HG03196 (cell line): Measurements from ENCODE around the gene AP3D1.

Experiments
- ATAC-seq: cut with Tn5 transposase; IDR thresholded peaks from one replicate; pipeline ENCODE4 v1.9.1; 2021; ENCODE audit not compliant: unreplicated experiment

The AP3D1 gene

DNA sequence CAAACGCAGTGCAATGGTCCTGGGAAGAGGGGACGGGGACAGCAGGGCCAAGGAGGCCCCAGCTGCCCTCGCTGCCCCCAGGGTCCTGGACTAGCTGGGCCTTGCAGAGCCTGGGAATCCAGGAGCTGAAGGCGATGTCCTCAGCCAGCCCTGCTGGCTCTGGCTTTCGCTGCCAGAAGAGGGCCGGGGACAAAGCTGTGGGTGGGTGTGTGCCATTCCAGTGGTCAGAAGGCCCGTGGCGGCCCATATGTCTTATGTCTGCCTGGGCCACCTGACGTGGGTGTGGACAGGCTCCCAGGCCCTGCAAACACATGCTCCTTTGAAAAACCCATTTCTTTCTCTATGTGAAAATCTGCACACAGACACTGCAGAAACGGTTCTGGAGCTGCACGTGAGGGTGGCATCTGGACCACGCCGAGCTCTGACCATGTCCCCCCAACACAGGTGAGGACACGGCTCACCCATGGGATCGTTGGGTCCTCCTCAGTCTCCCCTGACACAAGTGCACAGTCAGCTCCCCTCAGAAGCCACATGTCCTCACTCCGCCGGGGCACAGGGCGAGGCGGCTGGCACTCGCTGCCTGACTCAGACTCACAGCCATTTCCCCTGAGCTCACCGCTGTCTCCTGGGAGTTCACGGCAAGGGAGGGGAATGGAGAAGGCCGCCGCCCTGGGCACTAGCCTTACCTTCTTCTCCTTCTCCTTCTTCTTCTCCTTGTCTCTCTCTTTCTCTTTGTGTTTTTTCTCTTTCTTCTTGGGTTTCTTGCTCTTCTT lies 37.7 kb downstream of the AP3D1 start:
- ATAC-seq = no peak

DNA sequence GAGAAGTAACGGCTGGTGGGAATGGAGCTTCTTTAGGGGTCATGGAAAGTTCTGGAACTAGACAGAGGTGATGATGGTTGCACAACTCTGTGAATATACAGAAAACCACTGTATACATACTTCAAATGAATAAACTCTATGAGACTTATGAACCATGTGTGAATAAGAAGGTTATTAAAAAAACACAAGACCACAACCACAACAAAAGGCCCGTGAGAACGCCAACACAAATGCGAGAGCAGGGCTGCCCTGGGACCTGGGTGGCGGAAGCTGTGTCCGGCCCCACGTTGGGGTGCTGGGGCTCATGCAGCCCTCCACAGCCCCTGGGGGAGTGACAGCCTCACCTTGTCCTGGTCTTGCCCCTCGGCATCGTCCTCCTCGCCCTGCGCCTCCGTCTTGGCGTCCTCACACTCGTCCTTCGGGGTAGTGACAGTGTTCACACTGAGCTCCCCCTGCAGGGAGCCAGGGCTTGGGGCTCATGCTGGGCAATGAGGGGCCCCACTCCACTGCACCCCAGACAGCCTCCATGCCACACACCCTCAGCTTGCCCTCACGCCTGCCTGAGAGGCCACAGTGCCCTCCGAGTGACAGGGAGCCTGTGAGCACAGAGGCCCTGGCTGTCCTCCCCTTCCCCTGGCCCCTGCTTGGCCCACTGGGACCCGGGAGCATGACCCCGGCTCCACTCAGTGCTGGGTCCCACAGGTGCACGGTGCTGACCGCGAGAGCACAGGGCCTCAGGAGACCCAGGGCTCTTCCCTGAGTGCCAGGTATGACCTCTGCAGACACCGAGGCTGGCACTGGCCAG lies 38.6 kb downstream of the AP3D1 start:
- no peak for ATAC-seq

DNA sequence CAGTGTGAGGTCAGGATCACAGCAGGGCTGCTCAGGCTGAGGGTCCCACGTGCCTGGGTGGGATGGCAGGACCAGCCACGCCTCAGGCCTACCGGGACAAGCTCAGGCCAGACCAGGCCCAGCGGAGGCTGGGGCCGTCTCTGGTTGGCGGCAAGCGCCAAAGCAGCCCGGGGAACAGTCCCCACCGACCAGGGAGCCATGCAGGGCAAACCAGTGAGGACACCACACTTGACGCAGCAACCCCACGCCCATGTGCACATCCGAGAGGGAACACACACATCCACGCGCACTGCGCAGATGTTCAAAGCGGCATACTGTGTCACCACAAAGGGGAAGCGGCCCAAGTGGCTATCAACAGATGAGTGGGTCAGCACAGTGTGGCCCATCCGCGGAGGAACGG lies 39.5 kb downstream of the AP3D1 start:
- ATAC-seq = no peak

DNA sequence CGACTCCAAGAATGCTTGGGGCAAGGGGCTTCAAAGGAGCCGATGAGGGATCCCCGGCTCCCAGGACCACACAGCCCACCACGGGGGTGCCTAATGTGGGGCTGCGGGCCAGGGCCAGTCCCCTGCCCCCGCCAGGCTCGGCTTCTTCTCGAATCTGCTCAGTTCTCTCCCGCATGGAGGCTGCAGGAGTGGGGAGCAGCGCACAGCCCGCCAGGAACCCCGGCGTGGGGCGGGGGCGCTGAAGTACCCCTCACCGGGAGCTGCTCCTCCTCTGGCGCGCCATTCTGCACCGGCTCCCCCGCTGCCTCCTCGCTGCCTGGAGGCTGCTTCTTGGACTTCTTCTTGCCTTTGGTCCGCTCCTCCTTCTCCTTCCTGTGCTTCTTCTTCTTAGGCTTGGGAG lies 39.9 kb downstream of the AP3D1 start:
- no peak for ATAC-seq

DNA sequence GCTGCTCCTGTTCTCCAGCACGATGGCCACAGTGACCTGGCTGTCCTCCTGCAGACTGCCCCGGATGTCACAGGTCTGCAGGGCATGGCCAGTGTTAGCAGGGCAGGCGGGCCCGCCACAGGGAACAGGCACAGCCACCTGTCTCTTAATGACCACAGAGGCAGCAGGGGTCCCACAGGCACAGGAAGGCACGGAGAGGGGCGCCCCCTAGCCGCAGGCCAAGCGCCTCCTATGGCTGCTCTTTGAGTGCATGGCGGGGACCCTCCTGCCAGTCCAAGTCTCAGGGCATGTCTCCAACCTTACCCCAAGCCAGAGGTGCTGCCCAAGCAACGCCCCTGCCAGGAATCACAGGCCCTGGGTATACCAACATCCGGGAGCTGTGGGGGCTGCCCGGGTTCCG lies 40.5 kb downstream of the AP3D1 start:
- ATAC-seq = no peak

DNA sequence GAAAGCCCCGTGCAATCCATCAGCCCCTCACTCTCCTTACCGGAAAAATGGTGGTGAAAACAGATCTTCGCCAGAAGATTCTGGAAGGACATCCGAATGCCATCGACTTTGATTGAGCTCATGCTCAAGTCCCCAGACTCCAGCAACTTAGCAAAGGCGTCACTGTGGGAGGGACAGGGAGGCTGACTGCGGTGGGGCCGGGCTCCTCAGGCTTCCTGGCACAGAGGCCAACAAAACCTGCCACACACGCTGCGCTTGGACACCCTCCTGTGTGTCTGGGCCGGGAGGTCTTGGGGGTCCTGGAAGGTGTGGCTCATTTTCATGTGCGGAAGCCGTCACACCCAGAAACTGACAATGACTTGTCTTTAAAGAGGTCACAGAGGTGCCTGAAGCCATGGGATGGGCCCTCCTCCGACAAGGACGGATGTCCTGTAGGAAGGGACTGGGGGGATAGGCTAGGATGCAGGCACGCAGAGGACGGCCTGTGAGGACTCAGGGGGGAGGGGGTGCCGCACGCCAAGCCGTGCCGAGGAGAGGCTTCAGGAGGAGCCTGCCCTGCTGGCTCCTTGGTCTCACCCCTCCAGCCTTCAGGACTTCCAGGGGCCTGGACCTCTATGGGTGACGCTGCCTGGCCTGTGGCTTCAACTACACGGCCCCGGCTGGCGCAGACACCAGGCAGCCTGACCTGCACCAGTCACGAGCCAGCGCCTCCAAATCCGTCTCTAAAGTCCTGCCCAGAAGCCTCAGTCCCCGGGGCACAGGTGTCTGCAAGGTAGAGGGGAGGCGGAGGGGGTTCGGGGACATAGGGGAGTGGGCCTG lies 42.1 kb downstream of the AP3D1 start:
- ATAC-seq = no peak

DNA sequence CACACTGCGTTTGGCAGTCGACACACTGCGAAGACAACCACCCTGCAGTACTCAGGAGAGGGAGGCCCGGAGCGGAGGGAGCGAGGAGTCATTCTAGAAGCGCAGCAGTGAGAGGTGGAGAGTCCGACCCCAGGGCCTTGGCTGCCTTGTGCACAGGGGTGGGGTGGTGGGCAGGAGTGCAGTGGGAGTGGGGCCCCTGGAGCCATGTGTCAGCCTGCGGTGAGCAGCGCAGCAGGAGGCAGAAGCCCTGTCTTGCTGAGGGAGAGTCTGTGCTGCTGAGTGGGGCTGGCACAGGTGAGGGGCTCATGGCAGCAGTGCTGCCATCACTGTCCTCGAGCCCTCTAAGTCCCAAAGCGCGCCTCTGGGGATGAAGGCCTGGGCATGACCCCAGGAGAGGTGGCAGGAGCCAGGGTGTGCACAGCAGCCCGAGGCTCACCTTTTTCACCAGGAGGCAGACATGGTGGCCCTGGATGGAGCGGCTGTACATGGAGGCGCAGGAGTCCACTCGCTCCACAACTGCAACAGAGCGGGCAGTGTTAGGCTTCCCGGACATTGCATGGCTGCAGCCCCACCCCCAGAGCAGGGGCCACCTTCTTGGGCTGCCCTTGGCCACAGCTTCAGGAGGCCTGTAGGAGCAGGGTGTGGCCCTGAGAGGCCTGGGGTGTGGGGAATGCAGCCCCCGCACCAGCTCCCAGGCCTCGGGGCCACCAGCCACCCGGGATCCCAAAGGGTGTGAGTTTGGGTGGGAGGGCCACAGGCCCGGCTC lies 42.9 kb downstream of the AP3D1 start:
- ATAC-seq = no peak

DNA sequence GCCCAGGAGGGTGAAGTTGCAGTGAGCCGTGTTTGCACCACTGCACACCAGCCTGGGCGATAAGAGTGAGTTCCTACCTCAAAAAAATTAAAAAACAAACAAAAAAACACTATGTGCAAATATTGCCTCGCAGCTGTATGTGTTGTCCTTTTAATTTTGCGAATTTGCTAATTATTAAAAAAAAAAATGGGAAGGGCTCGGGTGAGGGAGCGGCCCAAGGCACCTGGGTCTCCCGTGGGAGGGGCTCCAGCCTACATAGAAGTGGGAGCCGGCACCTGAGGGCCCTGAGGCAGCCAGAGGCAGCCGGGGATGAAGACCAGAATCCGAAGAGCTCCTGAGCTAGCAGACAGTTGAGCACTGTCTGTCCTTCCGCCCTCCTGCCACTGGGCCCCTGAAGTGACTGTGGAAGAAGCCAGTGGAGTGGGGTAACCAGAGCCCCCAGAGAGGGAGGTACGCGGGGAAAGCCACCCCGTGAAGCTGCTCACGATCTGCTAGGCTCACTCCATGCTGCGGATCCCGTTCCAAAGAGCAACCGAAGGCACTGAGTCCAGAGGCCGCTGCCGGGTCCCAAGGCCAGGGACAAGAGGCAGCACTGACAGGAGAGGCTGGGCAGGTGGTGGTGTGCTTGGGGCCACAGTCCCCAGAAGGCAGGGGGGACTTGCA lies 48.2 kb downstream of the AP3D1 start:
- ATAC-seq = no peak

DNA sequence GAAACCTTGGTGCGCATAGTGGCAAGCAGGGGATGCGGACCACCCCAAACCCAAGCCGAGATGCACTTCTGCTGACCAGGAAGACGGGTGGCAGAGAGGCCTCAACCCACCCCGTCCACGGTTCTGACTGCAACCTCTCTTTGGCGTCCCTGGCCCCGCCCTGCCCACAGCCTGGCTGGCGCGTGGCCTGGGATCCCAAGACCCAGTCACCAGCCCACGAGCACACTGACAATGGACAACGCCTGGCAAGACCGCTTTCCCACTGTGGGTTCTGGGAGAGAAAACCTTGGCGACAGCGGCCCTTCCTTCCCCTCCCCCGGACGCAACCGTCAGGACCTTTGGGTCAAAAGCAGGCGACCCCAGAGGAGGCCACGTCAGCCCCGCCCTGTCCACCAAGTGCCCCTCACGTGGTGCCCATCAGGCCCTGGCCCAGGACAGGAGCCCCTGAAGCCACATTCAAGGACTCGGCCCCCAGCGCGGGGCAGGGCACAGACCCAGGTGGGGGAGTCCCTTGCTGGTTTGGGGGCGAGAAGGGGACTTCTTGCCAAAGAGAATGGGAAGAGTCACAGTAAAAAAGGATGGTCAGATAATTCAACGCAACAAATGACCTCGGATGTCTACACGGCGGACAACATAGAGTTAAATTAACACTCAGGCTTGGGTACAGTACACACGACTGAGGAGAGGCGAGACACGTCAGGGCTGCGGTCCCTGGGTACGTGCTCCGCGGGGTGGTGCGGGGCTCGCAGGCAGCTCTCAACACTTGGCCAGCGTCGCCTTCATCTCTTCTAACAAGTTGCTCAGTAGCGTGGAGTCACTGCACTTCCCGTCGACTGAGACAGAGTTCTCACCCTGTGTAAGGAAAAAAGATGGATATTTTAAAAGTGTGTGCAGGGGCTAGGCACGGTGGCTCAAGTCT lies 49.7 kb downstream of the AP3D1 start:
- no peak for ATAC-seq

DNA sequence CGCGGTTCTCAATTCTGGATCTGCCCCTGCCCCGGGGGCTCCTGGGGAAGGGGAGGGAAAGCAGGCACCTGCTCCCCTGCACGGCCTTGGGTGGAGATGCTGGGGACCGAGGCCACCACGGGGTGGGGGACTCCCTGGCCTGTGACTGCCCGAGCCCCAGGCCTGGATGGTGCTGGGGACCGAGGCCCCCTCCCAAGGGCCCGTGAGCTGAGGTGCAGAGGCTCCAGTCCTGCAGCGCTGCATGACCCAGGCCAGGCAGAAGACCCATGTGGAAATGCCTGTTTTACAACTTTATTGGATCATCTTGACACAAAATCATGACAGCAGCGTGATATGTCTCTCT lies 50.7 kb downstream of the AP3D1 start:
- no peak for ATAC-seq

DNA sequence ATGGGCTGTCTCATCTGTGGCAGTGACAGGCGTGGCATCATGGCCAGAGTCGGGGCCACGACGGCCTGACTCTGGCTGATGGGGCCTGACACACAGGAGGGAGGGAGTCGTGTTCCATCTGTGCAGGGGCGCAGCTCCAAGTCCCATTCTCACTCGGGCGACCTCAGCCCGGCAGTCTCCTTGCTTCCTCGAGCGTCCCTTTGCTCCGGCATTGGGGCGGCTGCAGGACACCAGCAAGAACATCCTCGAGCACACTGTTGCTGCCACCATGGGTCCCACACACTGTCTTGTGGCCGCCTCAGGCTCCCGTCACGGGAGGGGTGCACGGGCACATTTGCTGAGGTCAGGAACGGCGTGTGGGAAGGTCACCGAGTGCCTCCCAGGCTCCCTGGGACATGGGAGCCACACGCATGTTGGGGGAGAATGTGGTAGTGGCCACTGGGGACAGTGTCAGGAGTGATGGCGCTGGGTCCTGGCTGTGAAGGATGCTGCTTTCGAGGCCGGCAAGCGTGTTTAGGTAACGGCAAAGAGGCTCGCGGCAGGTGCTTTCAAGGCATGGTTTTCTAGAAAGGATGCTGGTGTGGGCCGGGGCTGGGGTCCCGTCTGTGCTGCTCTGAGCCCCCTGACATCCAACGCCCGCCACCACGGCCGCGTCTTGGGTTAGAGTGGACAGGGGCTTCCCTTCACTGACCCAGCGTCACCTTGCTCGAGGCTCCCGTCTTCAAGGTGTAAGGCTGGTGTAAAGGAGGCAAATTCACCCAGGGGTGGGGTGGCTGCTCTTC lies 51.2 kb downstream of the AP3D1 start:
- no peak for ATAC-seq

DNA sequence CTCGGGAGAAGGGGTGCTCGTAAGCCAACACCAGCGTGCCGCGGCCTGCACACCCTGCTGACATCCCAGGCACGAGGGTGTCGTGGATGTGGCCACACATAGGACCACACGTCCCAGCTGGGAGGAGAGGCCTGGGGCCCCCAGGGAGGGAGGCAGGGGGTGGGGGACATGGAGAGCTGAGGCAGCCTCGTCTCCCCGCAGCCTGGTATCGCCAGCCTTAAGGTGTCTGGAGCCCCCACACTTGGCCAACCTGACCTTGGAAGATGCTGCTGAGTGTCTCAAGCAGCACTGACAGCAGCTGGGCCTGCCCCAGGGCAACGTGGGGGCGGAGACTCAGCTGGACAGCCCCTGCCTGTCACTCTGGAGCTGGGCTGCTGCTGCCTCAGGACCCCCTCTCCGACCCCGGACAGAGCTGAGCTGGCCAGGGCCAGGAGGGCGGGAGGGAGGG lies 52.3 kb downstream of the AP3D1 start:
- ATAC-seq = no peak

DNA sequence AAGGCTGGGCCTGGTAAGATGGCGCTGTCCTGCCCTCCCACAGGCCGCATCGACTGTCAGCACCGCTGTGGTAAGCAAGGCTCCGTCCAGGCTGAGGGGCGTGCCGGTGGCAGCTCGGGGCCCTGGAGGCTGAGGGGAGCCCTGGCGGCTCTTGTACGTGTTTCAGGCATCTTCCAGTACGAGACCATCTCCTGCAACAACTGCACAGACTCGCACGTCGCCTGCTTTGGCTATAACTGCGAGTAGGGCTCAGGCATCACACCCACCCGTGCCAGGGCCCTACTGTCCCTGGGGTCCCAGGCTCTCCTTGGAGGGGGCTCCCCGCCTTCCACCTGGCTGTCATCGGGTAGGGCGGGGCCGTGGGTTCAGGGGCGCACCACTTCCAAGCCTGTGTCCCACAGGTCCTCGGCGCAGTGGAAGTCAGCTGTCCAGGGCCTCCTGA lies 53.5 kb downstream of the AP3D1 start:
- no peak for ATAC-seq

DNA sequence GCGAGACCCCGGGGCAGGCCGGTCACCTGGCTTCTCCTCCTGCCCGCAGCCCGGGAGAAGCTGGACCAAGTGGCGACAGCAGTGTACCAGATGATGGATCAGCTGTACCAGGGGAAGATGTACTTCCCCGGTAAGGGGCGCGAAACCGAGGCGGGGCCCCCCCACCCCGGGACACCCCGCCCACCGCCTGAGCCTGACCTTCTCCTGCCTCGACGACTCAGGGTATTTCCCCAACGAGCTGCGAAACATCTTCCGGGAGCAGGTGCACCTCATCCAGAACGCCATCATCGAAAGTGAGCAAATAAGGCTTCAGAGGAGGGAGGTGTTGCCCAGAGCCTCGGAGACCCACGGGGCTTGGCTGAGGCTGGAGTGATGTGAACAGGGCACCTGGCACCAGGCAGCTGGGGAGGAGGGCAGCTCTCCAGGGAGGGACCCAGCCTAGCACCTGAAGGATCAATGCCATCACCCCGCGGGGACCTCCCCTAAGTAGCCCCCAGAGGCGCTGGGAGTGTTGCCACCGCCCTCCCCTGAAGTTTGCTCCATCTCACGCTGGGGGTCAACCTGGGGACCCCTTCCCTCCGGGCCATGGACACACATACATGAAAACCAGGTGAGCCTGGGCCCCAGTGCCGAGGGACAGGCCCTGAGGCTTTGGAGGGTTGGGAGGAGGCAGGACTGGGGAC lies 54.0 kb downstream of the AP3D1 start:
- no peak for ATAC-seq

DNA sequence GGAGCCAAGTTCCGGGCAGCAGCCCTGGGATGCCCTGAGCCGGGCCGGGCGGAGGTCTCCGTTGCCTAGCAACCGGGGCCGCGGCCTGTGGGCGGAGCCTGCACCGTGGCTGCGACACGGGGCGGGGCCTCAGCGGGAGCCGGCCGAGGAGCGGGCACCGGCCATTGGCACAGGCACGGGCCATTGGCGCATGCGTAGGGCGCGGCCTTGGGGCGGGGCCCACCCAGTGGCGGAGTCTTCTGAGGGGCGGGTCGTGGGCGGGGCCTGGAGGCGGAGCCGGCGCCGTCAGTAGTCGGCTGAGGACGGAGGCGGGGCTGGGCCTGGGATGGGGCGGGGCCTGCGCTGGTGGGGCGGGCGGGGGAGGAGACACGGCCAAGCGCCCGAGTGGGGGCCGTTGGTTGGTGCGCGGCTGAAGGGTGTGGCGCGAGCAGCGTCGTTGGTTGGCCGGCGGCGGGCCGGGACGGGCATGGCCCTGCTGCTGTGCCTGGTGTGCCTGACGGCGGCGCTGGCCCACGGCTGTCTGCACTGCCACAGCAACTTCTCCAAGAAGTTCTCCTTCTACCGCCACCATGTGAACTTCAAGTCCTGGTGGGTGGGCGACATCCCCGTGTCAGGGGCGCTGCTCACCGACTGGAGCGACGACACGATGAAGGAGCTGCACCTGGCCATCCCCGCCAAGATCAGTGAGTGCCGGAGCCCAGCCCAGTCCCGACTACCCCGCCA lies 54.7 kb downstream of the AP3D1 start, which contains the start of gene IZUMO4:
IZUMO4 (plus strand) TSS at position 436 of the 723 bp plus-strand sequence; CDS start at position 467, 31 bp downstream.
- ATAC-seq = peak; percentile 53

DNA sequence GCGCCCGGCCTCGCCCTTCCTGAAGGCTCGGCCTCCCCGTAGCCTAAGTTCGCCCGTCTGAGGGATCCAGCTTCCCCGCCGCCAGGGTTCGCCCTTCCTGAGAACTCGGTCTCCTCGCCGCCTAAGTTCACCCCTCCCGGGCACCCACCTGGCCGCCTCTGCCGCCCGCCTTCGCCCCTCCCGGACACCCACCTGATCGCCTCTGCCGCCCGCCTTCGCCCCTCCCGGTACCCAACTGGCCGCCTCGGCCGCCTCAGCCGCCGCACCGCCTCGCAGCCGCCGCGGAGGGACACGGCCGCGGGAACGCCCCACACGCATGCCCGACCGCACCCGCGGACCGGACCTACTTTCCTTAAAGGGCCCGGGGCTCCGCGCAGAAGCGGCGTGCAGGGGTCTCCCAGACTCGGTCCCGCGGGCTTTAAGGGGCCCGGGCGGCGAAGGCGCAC lies 55.3 kb downstream of the AP3D1 start, which contains the start of gene MOB3A:
MOB3A (minus strand) TSS at position 293 of the 446 bp plus-strand sequence. CDS start 17,766 bp downstream, outside the sequence.
- ATAC-seq = peak; percentile 46
